K562 (cell line): ENCODE data around the gene SLC38A2. TPM values are rescaled to one million over a fixed set of nuclear protein-coding genes. Genes with fewer than 3 reads are reported as not detected.

Experiments used
- BMI1 ChIP-seq: fragments of 150-350 bp; IDR thresholded peaks from 2 replicates; pipeline ENCODE4 v1.6.1; 2014; ENCODE audit warnings: low read length
- FOXM1 ChIP-seq, 2 experiments: fragments of 450-650 bp in 1 of 2; sonication (generic) in 1 of 2; formaldehyde crosslinking in 1 of 2; IDR thresholded peaks; 2 replicates each; pipeline versions ENCODE4 v1.6.1 to v1.9.0; 2017 to 2022; ENCODE audit warnings: low read depth in 2 of 2, mild to moderate bottlenecking in 2 of 2, missing genetic modification reagents in 1 of 2, moderate library complexity in 1 of 2
- HDAC1 ChIP-seq, 2 experiments: fragments of 450-650 bp; IDR thresholded peaks; 2 replicates each; pipeline ENCODE4 v1.6.1; 2016 to 2017; ENCODE audit warnings: inconsistent platforms in 1 of 2, mild to moderate bottlenecking in 1 of 2, moderate library complexity in 1 of 2
- IRF1 ChIP-seq: sonication (generic); formaldehyde crosslinking; IDR thresholded peaks from 2 replicates; pipeline ENCODE4 v1.8.0; 2022; ENCODE audit warnings: missing genetic modification reagents, mild to moderate bottlenecking, borderline replicate concordance
- NONO ChIP-seq, 2 experiments: fragments of 200-400 bp in 1 of 2; fragments of 450-650 bp in 1 of 2; formaldehyde crosslinking in 1 of 2; IDR thresholded peaks; 2 replicates each; pipeline ENCODE4 v1.6.1; 2017; ENCODE audit warnings: low read depth in 2 of 2, mild to moderate bottlenecking in 2 of 2, moderate library complexity in 2 of 2, low read length in 1 of 2
- REST ChIP-seq, 2 experiments: fragments of 450-650 bp; formaldehyde crosslinking in 1 of 2; IDR thresholded peaks; 2 replicates each; pipeline versions ENCODE4 v1.4.0 to v1.6.1; 2014 to 2020; ENCODE audit warnings: mild to moderate bottlenecking in 2 of 2, borderline replicate concordance in 1 of 2, low read depth in 1 of 2
- SIN3B ChIP-seq: fragments of 450-650 bp; IDR thresholded peaks from 2 replicates; pipeline ENCODE4 v1.6.1; 2017; ENCODE audit warnings: low read depth, mild to moderate bottlenecking, moderate library complexity
- SMARCC2 ChIP-seq: fragments of 450-650 bp; IDR thresholded peaks from 2 replicates; pipeline ENCODE4 v1.6.1; 2017; ENCODE audit warnings: antibody characterized with exemption, moderate library complexity, mild to moderate bottlenecking, low read depth
- SMARCE1 ChIP-seq: fragments of 450-650 bp; IDR thresholded peaks from 2 replicates; pipeline ENCODE4 v1.7.1; 2016; ENCODE audit warnings: mild to moderate bottlenecking
- TCF7 ChIP-seq: sonication (generic); IDR thresholded peaks from 2 replicates; pipeline ENCODE4 v1.6.1; 2016; ENCODE audit warnings: antibody characterized with exemption, borderline replicate concordance
- ZNF217 ChIP-seq: sonication (generic); formaldehyde crosslinking; IDR thresholded peaks from 2 replicates; pipeline ENCODE4 v1.8.0; 2022; ENCODE audit warnings: mild to moderate bottlenecking, missing genetic modification reagents
- ZNF384 ChIP-seq: IDR thresholded peaks from 2 replicates; pipeline ENCODE4 v1.6.1; 2012; ENCODE audit warnings: low read depth, low read length, improper control_type of control experiment
- ZNF518B ChIP-seq: fragments of 250-450 bp; sonication (Bioruptor Pico); IDR thresholded peaks from 2 replicates; pipeline ENCODE4 v1.5.0; 2021; ENCODE audit warnings: mild to moderate bottlenecking, moderate library complexity
- ZNF780A ChIP-seq: fragments of 250-450 bp; sonication (Bioruptor Pico); IDR thresholded peaks from 2 replicates; pipeline ENCODE4 v1.5.0; 2021; ENCODE audit warnings: mild to moderate bottlenecking
- polyA plus RNA-seq, 8 experiments: library from polyadenylated mRNA; depleted of rRNA in 4 of 8; stranded (reverse) in 5 of 8; unstranded in 3 of 8; fragments of >200 nt; fragmentation: Nextera tagmentation in 2 of 8; fragmentation: Illumina TruSeq in 1 of 8; extraction: Ambion mirVana in 2 of 8; extraction: Trizol in 1 of 8; gene quantifications; 2 replicates each; pipeline versions ENCODE4 v1.2.1 to v1.2.3, GENCODE V29; 2011 to 2014; ENCODE audit warnings: inconsistent platforms in 1 of 8, missing spikeins in 1 of 8
- total RNA-seq, 7 experiments: library from RNA; depleted of rRNA in 6 of 7; stranded (reverse); fragments of >200 nt in 6 of 7; fragmentation: Illumina TruSeq in 2 of 7; extraction: Trizol in 2 of 7; gene quantifications; 2 replicates each; pipeline versions ENCODE4 v1.2.1 to v1.2.3, GENCODE V29; 2011 to 2021; ENCODE audit warnings: low replicate concordance in 1 of 7

SLC38A2 gene
- total and polyA plus RNA-seq, 9 of the 15 experiments (the other 6 are each of a cell fraction or from before 2014, with no cell fraction given) = 98.7 to 292 (median 143) TPM

- TF ChIP-seq IRF1 (CRISPR knock-in tag) (no peak), SIN3B (no peak), TCF7 (no peak), NONO (IDR thresholded peaks at IDR 0.05; ENCODE audit: low read depth in 2 of 2, low read length in 1 of 2) (peak in 1 of 2 experiments; percentile 46; a peak in 2 of 4 replicates), FOXM1 (IDR thresholded peaks at IDR 0.05; ENCODE audit: low read depth) (no peak), FOXM1 (CRISPR knock-in tag; IDR thresholded peaks at IDR 0.05; ENCODE audit: low read depth) (0 out of 2 replicates have a peak, but pooled peaks have one; percentile 13), ZNF518B (no peak), HDAC1 (IDR thresholded peaks at IDR 0.05) (peak in 1 of 2 experiments; percentile 46; a peak in 1 of 4 replicates), SMARCE1 (no peak), BMI1 (no peak), ZNF217 (CRISPR knock-in tag) (no peak), ZNF384 (no peak), SMARCC2 (no peak), ZNF780A (no peak), REST (IDR thresholded peaks at IDR 0.05; ENCODE audit: borderline replicate concordance) (no peak), REST (CRISPR knock-in tag; IDR thresholded peaks at IDR 0.05; ENCODE audit: low read depth) (no peak)
These were observed 642 bp downstream of the SLC38A2 start (continued) for GRCh38 chr12:46371718-46372543.
